Measurements from ENCODE around the gene UGT8.

GRCh38 chr4:114563536-114564315 is 34.9 kb upstream of the UGT8 start:
- TF ChIP-seq, protein P1, sequence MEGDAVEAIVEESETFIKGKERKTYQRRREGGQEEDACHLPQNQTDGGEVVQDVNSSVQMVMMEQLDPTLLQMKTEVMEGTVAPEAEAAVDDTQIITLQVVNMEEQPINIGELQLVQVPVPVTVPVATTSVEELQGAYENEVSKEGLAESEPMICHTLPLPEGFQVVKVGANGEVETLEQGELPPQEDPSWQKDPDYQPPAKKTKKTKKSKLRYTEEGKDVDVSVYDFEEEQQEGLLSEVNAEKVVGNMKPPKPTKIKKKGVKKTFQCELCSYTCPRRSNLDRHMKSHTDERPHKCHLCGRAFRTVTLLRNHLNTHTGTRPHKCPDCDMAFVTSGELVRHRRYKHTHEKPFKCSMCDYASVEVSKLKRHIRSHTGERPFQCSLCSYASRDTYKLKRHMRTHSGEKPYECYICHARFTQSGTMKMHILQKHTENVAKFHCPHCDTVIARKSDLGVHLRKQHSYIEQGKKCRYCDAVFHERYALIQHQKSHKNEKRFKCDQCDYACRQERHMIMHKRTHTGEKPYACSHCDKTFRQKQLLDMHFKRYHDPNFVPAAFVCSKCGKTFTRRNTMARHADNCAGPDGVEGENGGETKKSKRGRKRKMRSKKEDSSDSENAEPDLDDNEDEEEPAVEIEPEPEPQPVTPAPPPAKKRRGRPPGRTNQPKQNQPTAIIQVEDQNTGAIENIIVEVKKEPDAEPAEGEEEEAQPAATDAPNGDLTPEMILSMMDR (IDR thresholded peaks at IDR 0.05): no peak
- TF ChIP-seq POLR2A (IDR thresholded peaks at IDR 0.05): no peak

Measured in heart left ventricle (tissue), 13 donors.